GM23338 (cell line): Measurements from ENCODE around the gene CYP24A1. TPM values are rescaled to one million over a fixed set of nuclear protein-coding genes. Genes with fewer than 3 reads are reported as not detected.

Experiments
- ATAC-seq: fragments of 200-7000 bp; cut with Tn5 transposase; 3 replicates; pipeline ENCODE4 v1.9.1; 2020
- DNase-seq: peaks from one replicate; pipeline ENCODE4 v3.0.0-alpha.2; 2015; ENCODE audit warnings: low spot score
- H2AFZ ChIP-seq: fragments of 200-600 bp; sonication (generic); 2 replicates; pipeline ENCODE4 v1.8.0; 2016; ENCODE audit warnings: antibody characterized with exemption, mild to moderate bottlenecking, moderate library complexity
- H3F3A ChIP-seq: fragments of 200-600 bp; sonication (generic); replicated peaks from 2 replicates; pipeline ENCODE4 v1.8.0; 2017; ENCODE audit warnings: antibody characterized with exemption, mixed run types, low read depth
- H3K27ac ChIP-seq: fragments of 200-600 bp; sonication (generic); 2 replicates; pipeline ENCODE4 v1.6.1; 2016; ENCODE audit warnings: low read depth
- H3K27me3 ChIP-seq: fragments of 200-600 bp; sonication (generic); 2 replicates; pipeline ENCODE4 v1.8.0; 2016; ENCODE audit warnings: mild to moderate bottlenecking, mixed run types, moderate library complexity; ENCODE audit not compliant: insufficient read depth
- H3K36me3 ChIP-seq: fragments of 200-600 bp; sonication (generic); 2 replicates; pipeline ENCODE4 v1.8.0; 2016; ENCODE audit warnings: mild to moderate bottlenecking; ENCODE audit not compliant: insufficient read depth
- H3K4me1 ChIP-seq: fragments of 200-600 bp; sonication (generic); 2 replicates; pipeline ENCODE4 v1.8.0; 2016; ENCODE audit warnings: mild to moderate bottlenecking, moderate library complexity; ENCODE audit not compliant: insufficient read depth
- H3K4me2 ChIP-seq: fragments of 200-600 bp; sonication (generic); 2 replicates; pipeline ENCODE4 v1.7.1; 2017; ENCODE audit warnings: mixed run types
- H3K4me3 ChIP-seq: fragments of 200-600 bp; sonication (generic); 2 replicates; pipeline ENCODE4 v1.6.1; 2016; ENCODE audit warnings: mixed run types
- H3K79me2 ChIP-seq: fragments of 200-600 bp; sonication (generic); replicated peaks from 2 replicates; pipeline ENCODE4 v1.8.0; 2017; ENCODE audit warnings: mild to moderate bottlenecking; ENCODE audit not compliant: insufficient read depth
- H3K9me2 ChIP-seq: fragments of 200-600 bp; sonication (generic); 2 replicates; pipeline ENCODE4 v1.8.0; 2017; ENCODE audit not compliant: insufficient read depth
- H4K20me1 ChIP-seq: fragments of 200-600 bp; sonication (generic); replicated peaks from 2 replicates; pipeline ENCODE4 v1.8.0; 2017; ENCODE audit warnings: mild to moderate bottlenecking; ENCODE audit not compliant: insufficient read depth
- H3K27ac Mint-ChIP-seq: 2 replicates; pipeline ENCODE4 v1.8.0; 2020; ENCODE audit warnings: inconsistent platforms, mild to moderate bottlenecking, moderate library complexity, mixed read lengths
- H3K27me3 Mint-ChIP-seq: 3 replicates; pipeline ENCODE4 v1.8.0; 2022; ENCODE audit warnings: low read depth, mild to moderate bottlenecking, moderate library complexity, mixed read lengths, inconsistent platforms; ENCODE audit not compliant: insufficient read depth, poor library complexity
- H3K36me3 Mint-ChIP-seq: 3 replicates; pipeline ENCODE4 v1.8.0; 2021; ENCODE audit warnings: low read depth, mild to moderate bottlenecking, inconsistent platforms, moderate library complexity, mixed read lengths
- H3K4me1 Mint-ChIP-seq: 3 replicates; pipeline ENCODE4 v1.8.0; 2020; ENCODE audit warnings: mild to moderate bottlenecking, inconsistent platforms, mixed read lengths
- H3K4me3 Mint-ChIP-seq: 3 replicates; pipeline ENCODE4 v1.8.0; 2021; ENCODE audit warnings: moderate library complexity, mild to moderate bottlenecking, inconsistent platforms, mixed read lengths
- H3K9me3 Mint-ChIP-seq: 3 replicates; pipeline ENCODE4 v1.8.0; 2020; ENCODE audit warnings: moderate library complexity, mild to moderate bottlenecking, inconsistent platforms, mixed read lengths
- CREB1 ChIP-seq: fragments of 250-450 bp; sonication (Bioruptor Pico); IDR thresholded peaks from 2 replicates; pipeline ENCODE4 v1.5.0; 2020; ENCODE audit warnings: low read depth, mild to moderate bottlenecking, moderate library complexity
- CTCF ChIP-seq, 2 experiments: fragments of 200-600 bp in 1 of 2; sonication (generic) in 1 of 2; conservative IDR thresholded peaks; 2 replicates each; pipeline versions ENCODE4 v1.5.1 to v1.6.1; 2016 to 2017; ENCODE audit warnings: antibody characterized with exemption in 2 of 2, low read depth in 2 of 2, mild to moderate bottlenecking in 2 of 2, moderate library complexity in 1 of 2
- ETS1 ChIP-seq: IDR thresholded peaks from 2 replicates; pipeline ENCODE4 v1.6.1; 2016; ENCODE audit warnings: antibody characterized with exemption
- EZH2 ChIP-seq: fragments of 200-600 bp; sonication (generic); IDR thresholded peaks from one replicate; pipeline ENCODE4 v1.8.0; 2017; ENCODE audit warnings: antibody characterized with exemption, mild to moderate bottlenecking, low read depth; ENCODE audit not compliant: unreplicated experiment
- EZH2phosphoT487 ChIP-seq: fragments of 200-600 bp; sonication (generic); IDR thresholded peaks from one replicate; pipeline ENCODE4 v1.8.1; 2018; ENCODE audit warnings: antibody characterized with exemption; ENCODE audit not compliant: unreplicated experiment
- JUNB ChIP-seq: IDR thresholded peaks from one replicate; pipeline ENCODE4 v1.6.1; 2016; ENCODE audit warnings: antibody characterized with exemption; ENCODE audit not compliant: unreplicated experiment
- NANOG ChIP-seq: IDR thresholded peaks from 2 replicates; pipeline ENCODE4 v1.6.1; 2016; ENCODE audit warnings: antibody characterized with exemption, borderline replicate concordance
- REST ChIP-seq: IDR thresholded peaks from one replicate; pipeline ENCODE4 v1.6.1; 2018; ENCODE audit warnings: antibody characterized with exemption; ENCODE audit not compliant: unreplicated experiment
- STAT1 ChIP-seq: IDR thresholded peaks from one replicate; pipeline ENCODE4 v1.6.1; 2016; ENCODE audit warnings: antibody characterized with exemption; ENCODE audit not compliant: unreplicated experiment
- ZNF331 ChIP-seq: fragments of 250-450 bp; sonication (Bioruptor Pico); IDR thresholded peaks from 2 replicates; pipeline ENCODE4 v1.5.0; 2020; ENCODE audit warnings: low read depth, mild to moderate bottlenecking, moderate library complexity
- polyA plus RNA-seq: library from polyadenylated mRNA; unstranded; fragments of >200 nt; fragmentation: Nextera tagmentation; extraction: Ambion mirVana; gene quantifications from 2 replicates; pipeline ENCODE4 v1.2.1, GENCODE V29; 2016
- total RNA-seq: library from RNA; depleted of rRNA; stranded (reverse); fragments of >200 nt; shearing (Covaris generic); gene quantifications from 2 replicates; pipeline ENCODE4 v1.2.3, GENCODE V29; 2014

Gene CYP24A1
- total and polyA plus RNA-seq, 2 experiments from 2014 or later: 0.10 TPM; not detected in 1

GRCh38 chr20:54161008-54161820 lies 12.6 kb downstream of the CYP24A1 start (continued):
- TF ChIP-seq JUNB (no peak), EZH2phosphoT487 (no peak)

- Histone ChIP-seq H3K27me3 (no peaks in the 10 kb centered on the region), H3K27ac (no peak overlapping the region), H3K4me1 (peaks cover 6% of the 10 kb centered on the region), H4K20me1 (no peaks in the 10 kb centered on the region), H3K4me3 (no peak overlapping the region), H3F3A (no peaks in the 10 kb centered on the region), H3K36me3 (no peaks in the 10 kb centered on the region), H3K4me2 (no peak overlapping the region), H3K79me2 (no peaks in the 10 kb centered on the region), H2AFZ (0 out of 2 replicates have a peak overlapping the region, but pooled peaks have one; percentile 63), H3K9me2 (no peaks in the 10 kb centered on the region)
- ATAC-seq: no peak
- H3K36me3 Mint-ChIP-seq: no peaks in the 10 kb centered on the region
- H3K9me3 Mint-ChIP-seq: peaks cover 6% of the 10 kb centered on the region; the same call in 1 of the 3 replicates
- H3K4me3 Mint-ChIP-seq: no peak overlapping the region
- peaks cover 6% of the 10 kb centered on the region for H3K27me3 Mint-ChIP-seq
- peaks cover 12% of the 10 kb centered on the region for H3K4me1 Mint-ChIP-seq
- DNase-seq: no peak
- H3K27ac Mint-ChIP-seq: no peak overlapping the region
- no peak for TF ChIP-seq REST
- no peak for TF ChIP-seq JUNB
- TF ChIP-seq EZH2phosphoT487: no peak
- no peak for TF ChIP-seq STAT1
- TF ChIP-seq ETS1: no peak
- TF ChIP-seq EZH2: no peak
- no peak for TF ChIP-seq NANOG
- TF ChIP-seq CREB1 (CRISPR knock-in tag): no peak
- no peak for TF ChIP-seq CTCF (conservative IDR thresholded peaks at IDR 0.05; ENCODE audit: low read depth in 2 of 2)
- no peak for TF ChIP-seq ZNF331 (CRISPR knock-in tag)
Observed at GRCh38 chr20:54160065-54161007, 13.4 kb downstream of the CYP24A1 start.
